Colonic mucosa (tissue), 4 donors: ENCODE measurements around the gene RFTN2. TPM values are rescaled to one million over a fixed set of nuclear protein-coding genes. Genes with fewer than 3 reads are reported as not detected.

Experiments used
- DNase-seq: peaks from one replicate; pipeline ENCODE4 v3.0.0-alpha.2; 2020
- H3K27ac ChIP-seq: fragments of 200-600 bp; one replicate; pipeline ENCODE4 v1.8.0; 2021
- H3K27me3 ChIP-seq: fragments of 200-600 bp; one replicate; pipeline ENCODE4 v1.8.0; 2021
- H3K36me3 ChIP-seq: fragments of 200-600 bp; one replicate; pipeline ENCODE4 v1.8.0; 2021
- H3K4me1 ChIP-seq: fragments of 200-600 bp; one replicate; pipeline ENCODE4 v1.8.0; 2021; ENCODE audit warnings: mild to moderate bottlenecking
- H3K4me3 ChIP-seq: fragments of 200-600 bp; one replicate; pipeline ENCODE4 v1.8.0; 2021
- H3K9ac ChIP-seq, 2 donors: one replicate each; pipeline ENCODE4 v1.7.0; 2013; ENCODE audit warnings: control low read depth in 2 of 2, low read depth in 2 of 2, low read length in 2 of 2
- H3K9me3 ChIP-seq: fragments of 200-600 bp; one replicate; pipeline ENCODE4 v1.8.0; 2021
- intact Hi-C: fragments of 100-400 bp; cut with DNase I; formaldehyde crosslinking; loops from one replicate; pipeline ENCODE4 v1.14.1; 2022
- total RNA-seq, 2 donors: library from RNA; stranded (reverse); fragmentation: NEBNext Ultra II Directional in 1 of 2; extraction: Animal tissue kit (Norgen Biotek cat#: 25700) in 1 of 2; gene quantifications; one replicate each; pipeline ENCODE4 v1.2.1, GENCODE V29; 2021
- TF ChIP-seq, protein P1 (sequence below): fragments of 200-600 bp; IDR thresholded peaks from one replicate; pipeline ENCODE4 v1.8.0; 2022; ENCODE audit warnings: antibody characterized with exemption, mild to moderate bottlenecking
- donor health status: healthy.
- donor health status: DM: no; HTN: no; CAD: no.
- donor health status: DM: no; HTN: no; CAD: no.

RFTN2 gene
- total RNA-seq, 2 donors from 2014 or later, result 0.49 to 2.2 TPM

DNA sequence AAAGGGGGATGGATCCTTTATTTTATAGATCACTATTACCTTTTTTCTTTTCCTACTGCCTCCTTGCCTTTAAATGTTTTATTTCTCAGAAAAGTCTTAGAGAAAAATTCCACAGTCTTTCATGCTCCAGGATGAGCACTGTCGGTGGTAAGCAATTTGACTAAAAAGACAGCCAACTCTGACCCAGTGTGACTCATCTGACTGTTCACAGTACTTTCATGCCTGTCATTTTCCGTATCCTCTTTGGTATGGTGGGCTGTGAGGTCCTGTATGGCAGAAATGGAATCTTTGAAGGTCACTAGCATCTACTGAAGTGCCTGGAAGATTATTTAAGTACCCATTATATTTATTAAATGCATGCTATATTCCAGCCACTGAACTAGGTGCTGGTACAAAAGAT lies 2.1 kb upstream of the RFTN2 start:
- H3K4me1 ChIP-seq, result no peaks in the 10 kb centered on the region
- intact Hi-C loops, result no loop called here
- no peak overlapping the region for H3K4me3 ChIP-seq
- DNase-seq, result no peak
- H3K27ac ChIP-seq, result no peak overlapping the region
- no peaks in the 10 kb centered on the region for H3K27me3 ChIP-seq
- no peaks in the 10 kb centered on the region for H3K9me3 ChIP-seq
- no peaks in the 10 kb centered on the region for H3K36me3 ChIP-seq
- TF ChIP-seq, protein P1, sequence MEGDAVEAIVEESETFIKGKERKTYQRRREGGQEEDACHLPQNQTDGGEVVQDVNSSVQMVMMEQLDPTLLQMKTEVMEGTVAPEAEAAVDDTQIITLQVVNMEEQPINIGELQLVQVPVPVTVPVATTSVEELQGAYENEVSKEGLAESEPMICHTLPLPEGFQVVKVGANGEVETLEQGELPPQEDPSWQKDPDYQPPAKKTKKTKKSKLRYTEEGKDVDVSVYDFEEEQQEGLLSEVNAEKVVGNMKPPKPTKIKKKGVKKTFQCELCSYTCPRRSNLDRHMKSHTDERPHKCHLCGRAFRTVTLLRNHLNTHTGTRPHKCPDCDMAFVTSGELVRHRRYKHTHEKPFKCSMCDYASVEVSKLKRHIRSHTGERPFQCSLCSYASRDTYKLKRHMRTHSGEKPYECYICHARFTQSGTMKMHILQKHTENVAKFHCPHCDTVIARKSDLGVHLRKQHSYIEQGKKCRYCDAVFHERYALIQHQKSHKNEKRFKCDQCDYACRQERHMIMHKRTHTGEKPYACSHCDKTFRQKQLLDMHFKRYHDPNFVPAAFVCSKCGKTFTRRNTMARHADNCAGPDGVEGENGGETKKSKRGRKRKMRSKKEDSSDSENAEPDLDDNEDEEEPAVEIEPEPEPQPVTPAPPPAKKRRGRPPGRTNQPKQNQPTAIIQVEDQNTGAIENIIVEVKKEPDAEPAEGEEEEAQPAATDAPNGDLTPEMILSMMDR, result no peak
- no peak overlapping the region for H3K9ac ChIP-seq

DNA sequence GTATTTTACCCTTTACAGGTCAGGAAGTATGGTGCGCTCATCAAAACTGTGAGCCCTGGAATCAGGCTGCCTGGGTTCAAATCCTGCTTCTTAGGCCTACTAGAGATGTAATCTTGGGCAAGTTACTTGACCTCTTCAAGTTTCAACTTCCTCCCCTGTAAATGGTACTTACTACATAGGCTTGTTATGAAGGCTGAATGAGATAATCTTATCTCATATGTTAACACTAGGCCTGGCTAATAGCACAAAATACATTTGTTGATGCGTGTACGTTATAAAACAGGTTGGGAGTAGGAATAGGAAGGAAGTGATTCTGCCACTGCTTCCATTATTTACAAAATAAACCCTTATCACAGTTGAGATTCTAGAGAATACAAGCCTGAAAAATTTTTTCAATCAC lies 1.7 kb upstream of the RFTN2 start:
- Histone ChIP-seq H3K9me3 (no peaks in the 10 kb centered on the region), H3K4me1 (no peaks in the 10 kb centered on the region), H3K4me3 (no peak overlapping the region), H3K27me3 (no peaks in the 10 kb centered on the region), H3K9ac (no peak overlapping the region), H3K36me3 (no peaks in the 10 kb centered on the region), H3K27ac (no peak overlapping the region)
- TF ChIP-seq, protein P1, result no peak
- intact Hi-C loops, result no loop called here
- no peak for DNase-seq

DNA sequence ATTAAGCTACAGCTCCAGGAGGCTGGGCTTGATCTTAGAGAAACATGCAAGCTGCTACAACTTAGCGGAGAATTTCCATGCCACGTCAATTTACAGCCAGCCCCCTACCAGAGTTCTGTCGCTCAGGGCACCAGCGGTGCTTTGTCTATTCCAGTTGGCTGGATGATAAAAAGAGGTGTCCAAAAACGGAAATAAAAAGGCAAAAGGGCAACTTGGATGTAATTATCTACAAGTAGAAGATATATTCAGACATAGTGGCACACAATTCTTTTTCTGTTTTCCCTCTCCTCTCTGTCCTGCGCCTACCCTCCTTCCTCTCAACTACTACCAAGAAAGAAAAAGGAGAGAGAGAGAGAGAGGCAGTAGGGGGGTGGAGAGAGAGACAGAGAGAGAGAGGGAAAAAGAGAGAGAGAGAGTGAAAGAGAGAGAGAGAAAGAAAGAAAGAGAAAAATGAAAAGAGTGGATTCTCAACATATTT lies 363 bp upstream of the RFTN2 start:
- H3K27me3 ChIP-seq, result no peaks in the 10 kb centered on the region
- no peak overlapping the region for H3K4me3 ChIP-seq
- no peak overlapping the region for H3K9ac ChIP-seq
- H3K36me3 ChIP-seq, result no peaks in the 10 kb centered on the region
- peak overlapping the region; percentile 4 for H3K27ac ChIP-seq
- H3K9me3 ChIP-seq, result no peaks in the 10 kb centered on the region
- TF ChIP-seq, protein P1, result no peak
- no peak for DNase-seq
- intact Hi-C loops, result no loop called here
- no peaks in the 10 kb centered on the region for H3K4me1 ChIP-seq

DNA sequence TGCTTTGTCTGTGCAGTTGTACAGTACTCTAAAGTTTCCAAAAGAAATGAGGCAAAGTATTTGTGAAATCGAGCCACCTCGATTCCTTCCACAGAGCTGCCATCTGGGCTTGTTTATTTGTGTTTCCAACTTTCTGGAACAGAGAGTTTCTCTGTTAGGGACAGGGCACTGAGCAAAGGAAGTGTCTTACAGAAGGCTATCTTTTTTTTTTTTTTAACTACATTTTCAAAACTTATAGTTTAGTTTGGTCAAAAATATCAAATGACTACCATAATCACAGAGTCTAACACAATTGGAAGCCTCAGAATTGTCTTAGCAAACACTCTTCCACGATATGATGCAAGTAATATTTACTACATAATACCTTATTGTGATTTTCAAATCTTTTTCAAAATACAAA lies 796 bp downstream of the RFTN2 start:
- H3K9ac ChIP-seq, result peak overlapping the region in 1 of 2 donors; percentile 24
- no peaks in the 10 kb centered on the region for H3K4me1 ChIP-seq
- H3K36me3 ChIP-seq, result no peaks in the 10 kb centered on the region
- TF ChIP-seq, protein P1, result no peak
- H3K27me3 ChIP-seq, result no peaks in the 10 kb centered on the region
- intact Hi-C loops, result no loop called here
- no peak for DNase-seq
- no peak overlapping the region for H3K4me3 ChIP-seq
- no peaks in the 10 kb centered on the region for H3K9me3 ChIP-seq
- no peak overlapping the region for H3K27ac ChIP-seq

DNA sequence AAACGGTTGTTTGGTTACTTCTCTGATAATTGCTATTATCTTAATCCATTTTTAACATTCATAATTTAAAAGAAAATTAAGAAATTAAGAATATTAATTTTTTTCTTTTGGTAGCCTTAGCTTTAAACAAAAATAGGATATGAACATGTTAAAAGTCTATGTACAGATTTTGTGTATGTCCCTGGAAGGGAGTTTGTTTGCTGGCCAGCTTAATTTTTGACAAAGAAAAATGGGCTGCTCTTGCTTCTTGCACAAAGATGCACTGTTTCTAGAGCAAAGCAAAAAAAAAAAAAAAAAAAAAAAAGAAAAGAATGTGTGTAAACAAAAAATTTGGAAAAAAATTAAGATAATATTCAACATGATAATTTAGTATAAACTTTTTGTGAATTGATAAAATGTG lies 1.3 kb downstream of the RFTN2 start:
- intact Hi-C loops, result no loop called here

More for the DNA sequence above, 1.3 kb downstream of the RFTN2 start:
- H3K9me3 ChIP-seq, result no peaks in the 10 kb centered on the region
- no peaks in the 10 kb centered on the region for H3K36me3 ChIP-seq
- H3K4me1 ChIP-seq, result no peaks in the 10 kb centered on the region
- no peaks in the 10 kb centered on the region for H3K27me3 ChIP-seq
- TF ChIP-seq, protein P1, result no peak
- no peak overlapping the region for H3K27ac ChIP-seq
- DNase-seq, result no peak
- H3K9ac ChIP-seq, result peak overlapping the region in 1 of 2 donors; percentile 24
- H3K4me3 ChIP-seq, result no peak overlapping the region
